ENCODE measurements around the gene ABCC11. TPM values are rescaled to one million over a fixed set of nuclear protein-coding genes. Genes with fewer than 3 reads are reported as not detected.

Gene ABCC11
- total and polyA plus RNA-seq, 2 of the 13 experiments (the other 11 are each of a cell fraction or from before 2014, with no cell fraction given): 1.0 to 1.4 TPM

DNA sequence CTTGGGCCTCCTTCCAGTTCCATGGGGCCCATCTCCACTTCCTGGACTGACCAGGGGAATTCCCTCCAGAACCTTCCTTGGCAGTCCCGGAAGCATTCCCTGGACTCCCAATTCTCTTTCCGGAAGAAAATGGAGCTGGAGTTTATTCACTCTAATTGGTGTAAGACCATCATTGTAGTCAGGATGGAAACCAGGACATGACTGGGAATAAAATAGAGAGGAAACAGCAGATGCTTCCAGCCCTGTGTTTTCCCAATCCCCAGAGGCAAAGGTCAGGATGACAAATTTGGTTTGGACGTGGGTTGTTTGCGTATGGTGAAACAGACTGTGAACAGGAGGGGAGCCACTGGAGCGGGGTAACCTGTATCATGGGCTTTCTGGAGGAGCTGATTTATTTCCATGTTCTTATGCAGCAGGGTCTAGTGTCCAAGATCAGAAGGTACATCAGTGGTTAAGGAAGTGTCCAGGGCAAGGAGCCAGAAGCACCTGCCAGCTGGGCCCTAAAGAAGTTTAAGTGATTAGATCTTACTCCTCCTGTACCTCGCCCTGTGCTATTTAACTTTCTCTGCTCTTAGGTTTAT lies 11.7 kb downstream of the ABCC11 start (continued):
- TF ChIP-seq, protein P1, sequence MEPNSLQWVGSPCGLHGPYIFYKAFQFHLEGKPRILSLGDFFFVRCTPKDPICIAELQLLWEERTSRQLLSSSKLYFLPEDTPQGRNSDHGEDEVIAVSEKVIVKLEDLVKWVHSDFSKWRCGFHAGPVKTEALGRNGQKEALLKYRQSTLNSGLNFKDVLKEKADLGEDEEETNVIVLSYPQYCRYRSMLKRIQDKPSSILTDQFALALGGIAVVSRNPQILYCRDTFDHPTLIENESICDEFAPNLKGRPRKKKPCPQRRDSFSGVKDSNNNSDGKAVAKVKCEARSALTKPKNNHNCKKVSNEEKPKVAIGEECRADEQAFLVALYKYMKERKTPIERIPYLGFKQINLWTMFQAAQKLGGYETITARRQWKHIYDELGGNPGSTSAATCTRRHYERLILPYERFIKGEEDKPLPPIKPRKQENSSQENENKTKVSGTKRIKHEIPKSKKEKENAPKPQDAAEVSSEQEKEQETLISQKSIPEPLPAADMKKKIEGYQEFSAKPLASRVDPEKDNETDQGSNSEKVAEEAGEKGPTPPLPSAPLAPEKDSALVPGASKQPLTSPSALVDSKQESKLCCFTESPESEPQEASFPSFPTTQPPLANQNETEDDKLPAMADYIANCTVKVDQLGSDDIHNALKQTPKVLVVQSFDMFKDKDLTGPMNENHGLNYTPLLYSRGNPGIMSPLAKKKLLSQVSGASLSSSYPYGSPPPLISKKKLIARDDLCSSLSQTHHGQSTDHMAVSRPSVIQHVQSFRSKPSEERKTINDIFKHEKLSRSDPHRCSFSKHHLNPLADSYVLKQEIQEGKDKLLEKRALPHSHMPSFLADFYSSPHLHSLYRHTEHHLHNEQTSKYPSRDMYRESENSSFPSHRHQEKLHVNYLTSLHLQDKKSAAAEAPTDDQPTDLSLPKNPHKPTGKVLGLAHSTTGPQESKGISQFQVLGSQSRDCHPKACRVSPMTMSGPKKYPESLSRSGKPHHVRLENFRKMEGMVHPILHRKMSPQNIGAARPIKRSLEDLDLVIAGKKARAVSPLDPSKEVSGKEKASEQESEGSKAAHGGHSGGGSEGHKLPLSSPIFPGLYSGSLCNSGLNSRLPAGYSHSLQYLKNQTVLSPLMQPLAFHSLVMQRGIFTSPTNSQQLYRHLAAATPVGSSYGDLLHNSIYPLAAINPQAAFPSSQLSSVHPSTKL (CRISPR knock-in tag; IDR thresholded peaks at IDR 0.05): peak; percentile 62
- TF ChIP-seq IKZF4 (CRISPR knock-in tag; IDR thresholded peaks at IDR 0.05; ENCODE audit: borderline replicate concordance, low read depth, not compliant biosample characterization) (no peak), ZFP90 (CRISPR knock-in tag; IDR thresholded peaks at IDR 0.05; ENCODE audit: borderline replicate concordance) (no peak), MXD3 (CRISPR knock-in tag; IDR thresholded peaks at IDR 0.05) (no peak), STAG1 (CRISPR knock-in tag; IDR thresholded peaks at IDR 0.05) (no peak), ZNF383 (CRISPR knock-in tag; IDR thresholded peaks at IDR 0.05; ENCODE audit: borderline replicate concordance) (no peak), ZMYM3 (CRISPR knock-in tag; IDR thresholded peaks at IDR 0.05) (peak; percentile 35; the same call in 1 of the 2 replicates), GTF2F1 (IDR thresholded peaks at IDR 0.05; ENCODE audit: low read length) (no peak), ATAD3A (CRISPR knock-in tag; IDR thresholded peaks at IDR 0.05) (no peak), ZNF556 (CRISPR knock-in tag; IDR thresholded peaks at IDR 0.05; ENCODE audit: borderline replicate concordance) (no peak), POLR2AphosphoS5 (IDR thresholded peaks at IDR 0.05; ENCODE audit: low read depth, low read length) (peak; percentile 66), ARHGAP35 (CRISPR knock-in tag; IDR thresholded peaks at IDR 0.05; ENCODE audit: borderline replicate concordance) (no peak), GATA4 (IDR thresholded peaks at IDR 0.05; ENCODE audit: borderline replicate concordance, low read depth) (no peak), ZNF75D (CRISPR knock-in tag; IDR thresholded peaks at IDR 0.05; ENCODE audit: borderline replicate concordance) (no peak), ATF7-NPFF (CRISPR knock-in tag; IDR thresholded peaks at IDR 0.05; ENCODE audit: low read depth) (no peak), ZNF234 (CRISPR knock-in tag; conservative IDR thresholded peaks at IDR 0.05) (no peak), ATM (IDR thresholded peaks at IDR 0.05; ENCODE audit: borderline replicate concordance) (no peak), BCL6 (CRISPR knock-in tag; IDR thresholded peaks at IDR 0.05) (no peak; the same call in 1 of the 2 replicates), GLI4 (CRISPR knock-in tag; IDR thresholded peaks at IDR 0.05; ENCODE audit: borderline replicate concordance) (no peak), MTERF4 (CRISPR knock-in tag; IDR thresholded peaks at IDR 0.05) (no peak), ZNF292 (CRISPR knock-in tag; IDR thresholded peaks at IDR 0.05; ENCODE audit: borderline replicate concordance, low read depth) (peak; percentile 53; the same call in 1 of the 2 replicates), HES4 (CRISPR knock-in tag; IDR thresholded peaks at IDR 0.05; ENCODE audit: borderline replicate concordance) (no peak), KLF11 (CRISPR knock-in tag; IDR thresholded peaks at IDR 0.05) (no peak), MTA1 (CRISPR knock-in tag; IDR thresholded peaks at IDR 0.05; ENCODE audit: borderline replicate concordance) (no peak), ZNF256 (CRISPR knock-in tag; conservative IDR thresholded peaks at IDR 0.05) (0 out of 2 replicates have a peak, but pooled peaks have one; percentile 4), ZNF619 (CRISPR knock-in tag; IDR thresholded peaks at IDR 0.05) (no peak), ZBTB42 (CRISPR knock-in tag; IDR thresholded peaks at IDR 0.05) (no peak), MBNL3 (CRISPR knock-in tag; conservative IDR thresholded peaks at IDR 0.05) (no peak)

All from HepG2 (cell line).